Activated CD4-positive, alpha-beta memory T cell treated with anti-CD3 and anti-CD28 coated beads, Interleukin-2, amount 10 ng/mL, durations not matched to agents 7 days and 5 days (primary cell): ENCODE measurements around the gene AP5B1. TPM values are rescaled to one million over a fixed set of nuclear protein-coding genes. Genes with fewer than 3 reads are reported as not detected.
"Not testable (repeated sequence)": the region's sequence is repeated elsewhere in the genome, so short reads cannot be mapped to it uniquely, and the experiment has no call there.

Source experiments
- CTCF ChIA-PET: fragments of 350-600 bp; sonication (Branson Sonifier 250); formaldehyde crosslinking; loops from one replicate; lab custom pipeline; 2021; ENCODE audit warnings: antibody characterized with exemption, inconsistent platforms; lab: Charles Lee
- POLR2A ChIA-PET: fragments of 350-600 bp; sonication (Branson Sonifier 250); formaldehyde crosslinking; loops from one replicate; lab custom pipeline; 2021; ENCODE audit warnings: antibody characterized with exemption; lab: Charles Lee
- DNase-seq: peaks from one replicate; pipeline ENCODE4 v3.0.0-alpha.2; 2020
- H3K27ac Mint-ChIP-seq: one replicate; pipeline ENCODE4 v1.8.0; 2021; ENCODE audit warnings: mild to moderate bottlenecking, mixed read lengths
- H3K27me3 Mint-ChIP-seq: one replicate; pipeline ENCODE4 v1.8.0; 2021; ENCODE audit warnings: mixed read lengths
- H3K36me3 Mint-ChIP-seq: one replicate; pipeline ENCODE4 v1.8.0; 2021; ENCODE audit warnings: low read depth, mixed read lengths
- H3K4me1 Mint-ChIP-seq: one replicate; pipeline ENCODE4 v1.8.0; 2021; ENCODE audit warnings: mixed read lengths
- H3K4me3 Mint-ChIP-seq: one replicate; pipeline ENCODE4 v1.8.0; 2021; ENCODE audit warnings: mild to moderate bottlenecking, mixed read lengths
- H3K9me3 Mint-ChIP-seq: one replicate; pipeline ENCODE4 v1.8.0; 2021; ENCODE audit warnings: mixed read lengths
- total RNA-seq, 2 experiments: library from RNA; stranded (reverse); gene quantifications; one replicate each; pipeline ENCODE4 v1.2.3, GENCODE V29; 2021

Gene AP5B1
- total RNA-seq, 2 experiments from 2014 or later = 21.2 to 21.5 TPM

GRCh38 chr11:65771589-65772112, 9.1 kb downstream of the AP5B1 start:
- DNase-seq = no peak
- POLR2A ChIA-PET = interaction anchor here (2.1 kb wide), 1 partner anchor 9 kb away, joined by 9 read pairs; the partner anchor contains the start of gene AP5B1
- H3K9me3 Mint-ChIP-seq = no peaks in the 10 kb centered on the region
- peaks cover under 1% of the 10 kb centered on the region for H3K36me3 Mint-ChIP-seq
- H3K27me3 Mint-ChIP-seq = no peaks in the 10 kb centered on the region
- CTCF ChIA-PET = interaction anchor here (2.6 to 2.9 kb wide), 4 partner anchors 8 to 67 kb away, joined by 16 to 36 read pairs (median 26); partner anchors contain the start of genes AP5B1 and KAT5
- H3K4me1 Mint-ChIP-seq = peaks cover 5% of the 10 kb centered on the region
- no peak overlapping the region for H3K27ac Mint-ChIP-seq
- no peak overlapping the region for H3K4me3 Mint-ChIP-seq

- Mint-ChIP-seq H3K27me3 (no peaks in the 10 kb centered on the region), H3K27ac (no peak overlapping the region), H3K36me3 (no peaks in the 10 kb centered on the region), H3K9me3 (no peaks in the 10 kb centered on the region), H3K4me1 (peaks cover 7% of the 10 kb centered on the region), H3K4me3 (no peak overlapping the region)
- POLR2A ChIA-PET = interaction anchor here (1.3 to 2.1 kb wide), 2 partner anchors 9 to 154 kb away, joined by 3 to 9 read pairs; partner anchors contain the start of gene AP5B1
- CTCF ChIA-PET = interaction anchor here (1.5 to 2.9 kb wide), 7 partner anchors 9 to 66 kb away, joined by 3 to 36 read pairs (median 16); partner anchors contain the start of genes AP5B1, KAT5 and RNASEH2C
- DNase-seq = no peak
Measured at GRCh38 chr11:65770951-65771567, 9.7 kb downstream of the AP5B1 start.

GRCh38 chr11:65767806-65768205, 13.0 kb downstream of the AP5B1 start:
- not testable (repeated sequence) for H3K4me3 Mint-ChIP-seq, H3K9me3 Mint-ChIP-seq, H3K27ac Mint-ChIP-seq, H3K36me3 Mint-ChIP-seq, H3K27me3 Mint-ChIP-seq, H3K4me1 Mint-ChIP-seq, DNase-seq
- ChIA-PET CTCF (interaction anchor here (1.4 to 3.0 kb wide), 2 partner anchors 12 to 56 kb away, joined by 3 to 18 read pairs; partner anchors contain the start of gene AP5B1), POLR2A (interaction anchor here (1.4 kb wide), 1 partner anchor 55 kb away, joined by 3 read pairs; the partner anchor contains the start of gene KAT5)

GRCh38 chr11:65767406-65767805, 13.4 kb downstream of the AP5B1 start:
- no peak overlapping the region for H3K4me3 Mint-ChIP-seq
- no peaks in the 10 kb centered on the region for H3K36me3 Mint-ChIP-seq
- no peak for DNase-seq
- no peaks in the 10 kb centered on the region for H3K9me3 Mint-ChIP-seq
- no peak overlapping the region for H3K27ac Mint-ChIP-seq
- H3K4me1 Mint-ChIP-seq = peaks cover 7% of the 10 kb centered on the region
- H3K27me3 Mint-ChIP-seq = no peaks in the 10 kb centered on the region
- ChIA-PET POLR2A (interaction anchor here (1.4 kb wide), 1 partner anchor 55 kb away, joined by 3 read pairs; the partner anchor contains the start of gene KAT5), CTCF (interaction anchor here (1.4 to 3.0 kb wide), 2 partner anchors 13 to 56 kb away, joined by 3 to 18 read pairs; partner anchors contain the start of gene AP5B1)

- DNase-seq = no peak
- POLR2A ChIA-PET = no interaction called here
- Mint-ChIP-seq H3K36me3 (no peaks in the 10 kb centered on the region), H3K4me1 (peaks cover 7% of the 10 kb centered on the region), H3K27me3 (peaks cover 1% of the 10 kb centered on the region), H3K4me3 (no peak overlapping the region), H3K9me3 (no peaks in the 10 kb centered on the region), H3K27ac (no peak overlapping the region)
- CTCF ChIA-PET = interaction anchor here (1.4 to 3.0 kb wide), 2 partner anchors 13 to 55 kb away, joined by 6 to 18 read pairs; partner anchors contain the start of genes AP5B1 and KAT5
Measured at GRCh38 chr11:65766535-65766934, 14.2 kb downstream of the AP5B1 start.

GRCh38 chr11:65764434-65764833, 16.3 kb downstream of the AP5B1 start:
- POLR2A ChIA-PET = interaction anchor here (1.0 kb wide), 1 partner anchor 16 kb away, joined by 3 read pairs; the partner anchor contains the start of gene AP5B1
- no peaks in the 10 kb centered on the region for H3K36me3 Mint-ChIP-seq
- peaks cover 4% of the 10 kb centered on the region for H3K4me1 Mint-ChIP-seq
- no peak overlapping the region for H3K4me3 Mint-ChIP-seq
- no peak overlapping the region for H3K27ac Mint-ChIP-seq
- no peaks in the 10 kb centered on the region for H3K9me3 Mint-ChIP-seq
- peaks cover 13% of the 10 kb centered on the region for H3K27me3 Mint-ChIP-seq
- CTCF ChIA-PET = interaction anchor here (1.2 kb wide), 1 partner anchor 15 kb away, joined by 4 read pairs; no protein-coding TSS in a partner anchor
- DNase-seq = no peak

- H3K9me3 Mint-ChIP-seq, DNase-seq, H3K27ac Mint-ChIP-seq, H3K36me3 Mint-ChIP-seq, CTCF ChIA-PET, H3K4me3 Mint-ChIP-seq, H3K4me1 Mint-ChIP-seq, POLR2A ChIA-PET: not testable (repeated sequence)
- H3K27me3 Mint-ChIP-seq = peaks cover 20% of the 10 kb centered on the region
Measured at GRCh38 chr11:65762816-65763215, 18.0 kb downstream of the AP5B1 start.

GRCh38 chr11:65762169-65762568, 18.6 kb downstream of the AP5B1 start:
- H3K9me3 Mint-ChIP-seq, DNase-seq, H3K36me3 Mint-ChIP-seq, H3K4me1 Mint-ChIP-seq, H3K27ac Mint-ChIP-seq, H3K4me3 Mint-ChIP-seq, POLR2A ChIA-PET: not testable (repeated sequence)
- CTCF ChIA-PET = interaction anchor here (1.1 to 1.8 kb wide), 2 partner anchors 7 to 18 kb away, joined by 6 read pairs; no protein-coding TSS in a partner anchor
- H3K27me3 Mint-ChIP-seq = peaks cover 21% of the 10 kb centered on the region

GRCh38 chr11:65745049-65745448, 35.7 kb downstream of the AP5B1 start:
- Mint-ChIP-seq H3K27me3 (peaks cover 39% of the 10 kb centered on the region), H3K9me3 (no peaks in the 10 kb centered on the region), H3K4me3 (no peak overlapping the region), H3K36me3 (no peaks in the 10 kb centered on the region), H3K27ac (no peak overlapping the region), H3K4me1 (peaks cover 2% of the 10 kb centered on the region)
- DNase-seq = no peak
- ChIA-PET CTCF (interaction anchor here (0.6 to 1.0 kb wide), 4 partner anchors 9 to 300 kb away, joined by 3 read pairs; no protein-coding TSS in a partner anchor), POLR2A (no interaction called here)

GRCh38 chr11:65744699-65745042, 36.1 kb downstream of the AP5B1 start:
- ChIA-PET CTCF (interaction anchor here (0.6 to 1.0 kb wide), 4 partner anchors 9 to 300 kb away, joined by 3 read pairs; no protein-coding TSS in a partner anchor), POLR2A (no interaction called here)
- Mint-ChIP-seq H3K27ac (no peak overlapping the region), H3K27me3 (peaks cover 36% of the 10 kb centered on the region), H3K4me3 (no peak overlapping the region), H3K4me1 (peaks cover 2% of the 10 kb centered on the region), H3K36me3 (no peaks in the 10 kb centered on the region), H3K9me3 (no peaks in the 10 kb centered on the region)
- no peak for DNase-seq

- no peaks in the 10 kb centered on the region for H3K9me3 Mint-ChIP-seq
- ChIA-PET POLR2A (no interaction called here), CTCF (interaction anchor here (0.6 to 1.0 kb wide), 4 partner anchors 10 to 301 kb away, joined by 3 read pairs; no protein-coding TSS in a partner anchor)
- H3K4me1 Mint-ChIP-seq = peaks cover 2% of the 10 kb centered on the region
- H3K4me3 Mint-ChIP-seq = no peak overlapping the region
- H3K36me3 Mint-ChIP-seq = no peaks in the 10 kb centered on the region
- DNase-seq = no peak
- H3K27me3 Mint-ChIP-seq = peaks cover 31% of the 10 kb centered on the region
- H3K27ac Mint-ChIP-seq = no peak overlapping the region
Measured at GRCh38 chr11:65744026-65744698, 36.6 kb downstream of the AP5B1 start.

- CTCF ChIA-PET = interaction anchor here (0.7 kb wide), 1 partner anchor 591 kb away, joined by 3 read pairs; no protein-coding TSS in a partner anchor
- H3K4me1 Mint-ChIP-seq = peaks cover 2% of the 10 kb centered on the region
- POLR2A ChIA-PET = no interaction called here
- H3K27ac Mint-ChIP-seq = no peak overlapping the region
- H3K9me3 Mint-ChIP-seq = no peaks in the 10 kb centered on the region
- DNase-seq = no peak
- H3K27me3 Mint-ChIP-seq = peaks cover 31% of the 10 kb centered on the region
- H3K4me3 Mint-ChIP-seq = no peak overlapping the region
- H3K36me3 Mint-ChIP-seq = no peaks in the 10 kb centered on the region
Measured at GRCh38 chr11:65743681-65744025, 37.1 kb downstream of the AP5B1 start.
